CD4-positive, CD25-positive, alpha-beta regulatory T cell (primary cell): ENCODE results near the gene POTEE. TPM values are rescaled to one million over a fixed set of nuclear protein-coding genes. Genes with fewer than 3 reads are reported as not detected.
"Not testable (repeated sequence)": the region's sequence is repeated elsewhere in the genome, so short reads cannot be mapped to it uniquely, and the experiment has no call there.

Source experiments
- ATAC-seq, 2 donors: fragments of 150-1000 bp; cut with Tn5 transposase; one replicate each; pipeline ENCODE4 v1.10.0; 2021; ENCODE audit warnings: low read depth in 2 of 2, moderate number of reproducible peaks in 2 of 2, moderate library complexity in 1 of 2
- DNase-seq, 3 donors: peaks; one replicate each; pipeline versions ENCODE4 v3.0.0 to v3.0.0-alpha.2; 2012 to 2022; ENCODE audit warnings: mixed read lengths in 1 of 3
- H3K27ac ChIP-seq: one replicate; pipeline ENCODE4 v1.7.0; 2013; ENCODE audit warnings: mild to moderate bottlenecking, low read length; ENCODE audit not compliant: insufficient read depth, poor library complexity, severe bottlenecking
- H3K27me3 ChIP-seq: one replicate; pipeline ENCODE4 v1.7.0; 2013; ENCODE audit warnings: low read length; ENCODE audit not compliant: control insufficient read depth, insufficient read depth
- H3K36me3 ChIP-seq: one replicate; pipeline ENCODE4 v1.7.0; 2013; ENCODE audit warnings: mild to moderate bottlenecking, low read length, moderate library complexity; ENCODE audit not compliant: control insufficient read depth, insufficient read depth
- H3K4me1 ChIP-seq: 2 replicates; pipeline ENCODE4 v1.7.0; 2013; ENCODE audit warnings: mild to moderate bottlenecking, low read length; ENCODE audit not compliant: insufficient read depth, control insufficient read depth, poor library complexity, severe bottlenecking
- H3K4me3 ChIP-seq: one replicate; pipeline ENCODE4 v1.7.0; 2013; ENCODE audit warnings: low read depth, mild to moderate bottlenecking, low read length, moderate library complexity
- H3K9me3 ChIP-seq, 2 experiments: 1 replicate in 1 of 2; 2 replicates in 1 of 2; pipeline ENCODE4 v1.7.0; 2013; ENCODE audit warnings: low read length in 2 of 2, mild to moderate bottlenecking in 1 of 2, moderate library complexity in 1 of 2; ENCODE audit not compliant: control insufficient read depth in 2 of 2
- H3K27ac Mint-ChIP-seq, 3 donors: one replicate each; pipeline ENCODE4 v1.8.0; 2020 to 2022; ENCODE audit warnings: mild to moderate bottlenecking in 3 of 3, mixed read lengths in 3 of 3, moderate library complexity in 2 of 3
- H3K27me3 Mint-ChIP-seq: one replicate; pipeline ENCODE4 v1.8.0; 2022; ENCODE audit warnings: mild to moderate bottlenecking, mixed read lengths
- H3K36me3 Mint-ChIP-seq: one replicate; pipeline ENCODE4 v1.8.0; 2020; ENCODE audit warnings: mixed read lengths
- H3K4me1 Mint-ChIP-seq, 4 donors: one replicate each; pipeline ENCODE4 v1.8.0; 2020 to 2022; ENCODE audit warnings: mixed read lengths in 4 of 4, mild to moderate bottlenecking in 1 of 4
- H3K4me3 Mint-ChIP-seq, 4 donors: one replicate each; pipeline ENCODE4 v1.8.0; 2020 to 2022; ENCODE audit warnings: mild to moderate bottlenecking in 4 of 4, mixed read lengths in 4 of 4, moderate library complexity in 3 of 4
- H3K9me3 Mint-ChIP-seq, 7 donors: one replicate each; pipeline ENCODE4 v1.8.0; 2020 to 2022; ENCODE audit warnings: mixed read lengths in 7 of 7, mild to moderate bottlenecking in 3 of 7, moderate library complexity in 2 of 7
- polyA plus RNA-seq, 4 donors: library from polyadenylated mRNA; unstranded; fragments of 300-500 nt; fragmentation: Illumina TruSeq; gene quantifications; one replicate each; pipeline ENCODE4 v1.2.3, GENCODE V29; 2021
- total RNA-seq: library from RNA; stranded (reverse); gene quantifications from one replicate; pipeline ENCODE4 v1.2.3, GENCODE V29; 2022

Gene POTEE
- 0.27 TPM for total RNA-seq
- polyA plus RNA-seq = under 1 TPM; 0.03 to 0.41 (median 0.09) TPM

- H3K9me3 ChIP-seq, H3K27me3 Mint-ChIP-seq, H3K4me3 ChIP-seq, H3K36me3 Mint-ChIP-seq, DNase-seq, H3K27ac Mint-ChIP-seq, H3K4me3 Mint-ChIP-seq, H3K27ac ChIP-seq, H3K36me3 ChIP-seq, ATAC-seq, H3K4me1 ChIP-seq, H3K4me1 Mint-ChIP-seq, H3K9me3 Mint-ChIP-seq, H3K27me3 ChIP-seq: not testable (repeated sequence)
Observed at GRCh38 chr2:131209030-131209772, at the start of gene POTEE. TSS of gene POTEE (plus strand) at chr2:131209536. CDS start at chr2:131218403, 8,867 bp downstream.

- H3K4me1 ChIP-seq, DNase-seq, H3K9me3 Mint-ChIP-seq, H3K4me1 Mint-ChIP-seq, H3K36me3 Mint-ChIP-seq, H3K27me3 ChIP-seq, ATAC-seq, H3K4me3 ChIP-seq, H3K36me3 ChIP-seq, H3K27ac ChIP-seq, H3K4me3 Mint-ChIP-seq, H3K27ac Mint-ChIP-seq, H3K9me3 ChIP-seq: not testable (repeated sequence)
- peaks cover 14% of the 10 kb centered on the region for H3K27me3 Mint-ChIP-seq
Observed at GRCh38 chr2:131165562-131165961, 43.8 kb upstream of the POTEE start.

DNA sequence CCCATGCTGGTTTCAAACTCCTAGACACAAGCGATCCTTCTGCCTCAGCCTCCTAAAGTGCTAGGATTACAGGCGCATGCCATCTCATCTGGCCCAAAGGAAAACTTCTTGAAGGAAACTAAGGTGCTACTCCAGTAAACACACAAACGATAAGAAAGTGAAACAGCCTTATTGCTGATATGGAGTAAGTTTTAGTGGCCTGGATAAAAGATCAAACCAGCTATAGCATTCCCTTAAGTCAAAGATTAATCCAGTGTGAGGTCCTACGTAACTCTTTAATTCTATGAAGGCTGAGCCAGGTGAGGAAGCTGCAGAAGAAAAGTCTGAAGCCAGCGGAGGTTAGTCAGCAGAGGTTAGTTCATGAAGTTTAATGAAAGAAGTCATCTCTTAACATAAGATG is 40.8 kb upstream of the POTEE start:
- Mint-ChIP-seq H3K4me1 (no peaks in the 10 kb centered on the region), H3K36me3 (no peaks in the 10 kb centered on the region), H3K9me3 (no peaks in the 10 kb centered on the region), H3K27me3 (peaks cover 14% of the 10 kb centered on the region), H3K4me3 (no peak overlapping the region), H3K27ac (no peak overlapping the region)
- Histone ChIP-seq H3K9me3 (no peaks in the 10 kb centered on the region), H3K27me3 (no peaks in the 10 kb centered on the region), H3K27ac (no peak overlapping the region), H3K4me3 (no peak overlapping the region), H3K36me3 (no peaks in the 10 kb centered on the region), H3K4me1 (no peaks in the 10 kb centered on the region)
- no peak for DNase-seq
- ATAC-seq = no peak

DNA sequence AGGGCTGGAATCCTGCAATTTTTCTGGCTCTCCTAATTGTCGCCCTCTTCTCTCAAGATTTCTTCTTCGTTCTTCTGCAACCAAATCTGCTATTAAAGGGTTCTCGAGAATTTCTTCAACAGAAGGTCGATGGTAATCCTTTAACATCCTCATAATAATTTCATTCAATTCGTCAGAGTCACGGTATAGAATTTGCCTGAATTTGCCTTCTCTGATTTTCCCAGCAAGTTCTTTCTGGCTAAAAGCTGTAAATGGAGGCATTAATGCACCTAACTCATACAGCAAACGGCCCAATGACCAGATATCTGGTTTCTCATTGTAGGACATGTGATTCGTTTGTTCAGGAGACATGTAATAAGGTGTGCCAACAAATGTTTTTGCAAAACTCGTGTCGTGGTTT is 31.3 kb upstream of the POTEE start:
- H3K9me3 ChIP-seq, ATAC-seq, H3K4me1 ChIP-seq, H3K36me3 Mint-ChIP-seq, DNase-seq, H3K4me3 ChIP-seq, H3K4me3 Mint-ChIP-seq, H3K36me3 ChIP-seq, H3K9me3 Mint-ChIP-seq, H3K27ac ChIP-seq, H3K4me1 Mint-ChIP-seq, H3K27me3 ChIP-seq: not testable (repeated sequence)
- H3K27ac Mint-ChIP-seq = peak overlapping the region in 1 of 3 donors; percentile 5
- peaks cover 20% of the 10 kb centered on the region for H3K27me3 Mint-ChIP-seq

GRCh38 chr2:131178721-131179418 is 30.5 kb upstream of the POTEE start:
- DNase-seq, H3K9me3 ChIP-seq, H3K4me1 ChIP-seq, H3K27me3 ChIP-seq, H3K27ac Mint-ChIP-seq, H3K27ac ChIP-seq, H3K36me3 ChIP-seq, H3K4me3 ChIP-seq, H3K4me1 Mint-ChIP-seq, H3K36me3 Mint-ChIP-seq, H3K4me3 Mint-ChIP-seq, ATAC-seq, H3K9me3 Mint-ChIP-seq: not testable (repeated sequence)
- H3K27me3 Mint-ChIP-seq = peaks cover 22% of the 10 kb centered on the region

GRCh38 chr2:131181451-131181850 is 27.9 kb upstream of the POTEE start:
- H3K4me1 Mint-ChIP-seq, H3K36me3 ChIP-seq, ATAC-seq, H3K9me3 ChIP-seq, H3K9me3 Mint-ChIP-seq, H3K4me3 ChIP-seq, H3K4me1 ChIP-seq, H3K27ac ChIP-seq, DNase-seq, H3K4me3 Mint-ChIP-seq, H3K27me3 ChIP-seq, H3K36me3 Mint-ChIP-seq: not testable (repeated sequence)
- peaks cover 11% of the 10 kb centered on the region for H3K27me3 Mint-ChIP-seq
- H3K27ac Mint-ChIP-seq = peak overlapping the region in 1 of 3 donors; percentile 15

DNA sequence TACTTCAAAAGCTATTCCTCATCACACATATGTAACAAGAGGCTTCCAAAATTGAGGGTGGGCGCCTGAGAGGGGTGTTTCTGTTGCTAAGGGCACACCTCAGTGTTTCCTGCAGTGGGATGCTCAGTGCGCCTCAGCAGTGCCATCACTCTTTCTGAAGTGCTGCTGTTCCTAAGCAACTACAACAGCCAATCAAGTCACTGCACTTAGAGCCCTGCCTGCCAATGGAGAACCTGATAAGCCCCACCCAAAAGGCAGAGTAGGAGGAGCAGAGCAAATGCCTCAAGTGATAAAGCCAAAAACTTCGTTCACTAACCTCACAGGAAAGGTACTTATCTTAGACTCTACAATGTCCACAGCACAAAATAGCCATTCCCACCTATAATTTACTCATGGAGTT is 15.9 kb upstream of the POTEE start:
- H3K27ac ChIP-seq, H3K27ac Mint-ChIP-seq, H3K27me3 Mint-ChIP-seq, H3K9me3 Mint-ChIP-seq, H3K9me3 ChIP-seq, H3K27me3 ChIP-seq, H3K4me1 ChIP-seq, ATAC-seq, H3K4me3 ChIP-seq, H3K36me3 Mint-ChIP-seq, H3K36me3 ChIP-seq, H3K4me1 Mint-ChIP-seq, H3K4me3 Mint-ChIP-seq, DNase-seq: not testable (repeated sequence)

- not testable (repeated sequence) for H3K4me3 ChIP-seq, H3K27ac ChIP-seq, DNase-seq, H3K27me3 Mint-ChIP-seq, H3K27me3 ChIP-seq, ATAC-seq, H3K9me3 Mint-ChIP-seq, H3K4me3 Mint-ChIP-seq, H3K4me1 ChIP-seq, H3K36me3 ChIP-seq, H3K4me1 Mint-ChIP-seq, H3K9me3 ChIP-seq, H3K36me3 Mint-ChIP-seq, H3K27ac Mint-ChIP-seq
Observed at GRCh38 chr2:131196186-131196585, 13.2 kb upstream of the POTEE start.
